GM23248 (cell line): ENCODE results near the gene CYSLTR1.

Source experiments
- EZH2 ChIP-seq: fragments of 200-600 bp; sonication (generic); IDR thresholded peaks from 2 replicates; pipeline ENCODE4 v1.6.1; 2018; ENCODE audit warnings: antibody characterized with exemption, mild to moderate bottlenecking; ENCODE audit not compliant: insufficient read depth, poor library complexity, severe bottlenecking
- EZH2phosphoT487 ChIP-seq: fragments of 200-600 bp; sonication (generic); IDR thresholded peaks from 2 replicates; pipeline ENCODE4 v1.6.1; 2018; ENCODE audit warnings: antibody characterized with exemption, moderate library complexity, mild to moderate bottlenecking, low read depth; ENCODE audit not compliant: insufficient read depth

- no peak for TF ChIP-seq EZH2phosphoT487
- TF ChIP-seq EZH2, result no peak
These were observed 13.9 kb downstream of the CYSLTR1 start for GRCh38 chrX:78313526-78313925.
